ENCODE measurements around the gene HSD17B14. TPM values are rescaled to one million over a fixed set of nuclear protein-coding genes. Genes with fewer than 3 reads are reported as not detected.
"Not testable (repeated sequence)": the region's sequence is repeated elsewhere in the genome, so short reads cannot be mapped to it uniquely, and the experiment has no call there.

The HSD17B14 gene
- total and polyA plus RNA-seq, 4 donors = 13.7 to 18.9 (median 15.2) TPM

DNA sequence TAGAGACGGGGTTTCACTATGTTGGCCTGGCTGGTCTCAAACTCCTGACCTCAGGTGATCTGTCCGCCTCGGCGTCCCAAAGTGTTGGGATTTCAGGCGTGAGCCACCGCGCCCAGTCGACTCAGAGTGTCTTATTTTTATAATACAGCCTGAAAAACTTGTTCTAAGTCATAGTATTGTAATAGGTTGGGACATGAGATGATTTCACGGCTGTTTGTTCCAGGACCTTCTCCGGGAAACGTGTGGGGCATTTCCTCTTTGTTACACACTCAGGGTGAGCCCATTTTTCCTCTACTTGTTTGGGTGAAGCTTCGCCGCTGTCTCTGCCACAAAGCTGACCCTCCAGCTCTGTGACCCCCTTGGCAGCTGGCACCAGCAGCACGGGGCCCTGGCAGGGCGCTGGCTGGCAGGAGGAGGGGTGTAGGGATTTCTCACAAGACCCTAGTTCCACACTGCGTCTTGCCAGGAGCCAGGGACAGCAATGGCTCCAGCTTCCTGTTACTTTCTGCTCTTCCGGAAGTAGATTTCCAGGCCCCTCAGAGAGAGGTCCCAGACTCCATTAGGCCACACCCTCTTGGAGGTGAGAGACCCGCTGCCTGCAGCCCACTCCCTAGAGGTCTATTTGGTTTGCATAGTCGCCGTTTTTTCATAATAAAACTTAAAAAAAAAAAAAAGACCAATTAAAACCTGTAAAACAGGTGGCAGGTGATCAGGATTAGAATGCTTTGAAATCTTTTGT lies 65.4 kb downstream of the HSD17B14 start:
- Histone ChIP-seq H3K4me3 (ENCODE audit: low read length in 2 of 2) (no peak overlapping the region), H3K36me3 (ENCODE audit: control insufficient read depth in 1 of 2, insufficient read depth in 2 of 2, low read length in 1 of 2) (no peaks in the 10 kb centered on the region), H3K27me3 (ENCODE audit: control insufficient read depth in 1 of 2, insufficient read depth in 2 of 2, low read length in 1 of 2) (no peaks in the 10 kb centered on the region), H3K9me3 (ENCODE audit: control insufficient read depth, low read length) (no peaks in the 10 kb centered on the region), H3K27ac (ENCODE audit: low read depth in 1 of 2, low read length in 2 of 2) (no peak overlapping the region), H3K4me1 (ENCODE audit: control insufficient read depth in 1 of 2, insufficient read depth in 2 of 2, low read length in 2 of 2) (no peaks in the 10 kb centered on the region)
- WGBS, 2 donors = 77 to 78% methylated on average over 20 of the region's 20 CpGs
- intact Hi-C loops (cut with DNase I) = no loop called here
- ATAC-seq (ENCODE audit: low FRiP score) (no peak), DNase-seq (no peak)

DNA sequence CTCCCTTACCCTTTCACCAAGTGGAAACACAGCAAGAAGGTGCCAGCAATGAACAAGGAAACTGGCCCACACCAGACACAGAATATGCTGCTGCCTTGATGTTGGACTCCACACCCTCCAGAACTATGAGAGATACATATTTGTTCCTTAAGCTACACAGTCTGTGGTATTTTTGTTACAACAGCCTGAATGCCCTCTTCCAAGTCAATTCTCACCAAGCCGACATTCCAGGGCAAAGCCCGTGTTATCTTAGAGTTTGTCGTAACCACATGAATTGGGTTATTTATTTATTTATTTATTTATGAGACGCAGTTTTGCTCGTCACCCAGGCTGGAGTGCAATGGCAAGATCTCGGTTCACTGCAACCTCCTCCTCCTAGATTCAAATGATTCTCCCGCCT lies 66.0 kb downstream of the HSD17B14 start:
- H3K36me3 ChIP-seq (ENCODE audit: control insufficient read depth in 1 of 2, insufficient read depth in 2 of 2, low read length in 1 of 2) = no peaks in the 10 kb centered on the region
- no peaks in the 10 kb centered on the region for H3K9me3 ChIP-seq (ENCODE audit: control insufficient read depth, low read length)
- ATAC-seq (ENCODE audit: low FRiP score) (no peak), DNase-seq (no peak)
- no peaks in the 10 kb centered on the region for H3K27me3 ChIP-seq (ENCODE audit: control insufficient read depth in 1 of 2, insufficient read depth in 2 of 2, low read length in 1 of 2)
- no peak overlapping the region for H3K27ac ChIP-seq (ENCODE audit: low read depth in 1 of 2, low read length in 2 of 2)
- H3K4me3 ChIP-seq (ENCODE audit: low read length in 2 of 2) = no peak overlapping the region
- no peaks in the 10 kb centered on the region for H3K4me1 ChIP-seq (ENCODE audit: control insufficient read depth in 1 of 2, insufficient read depth in 2 of 2, low read length in 2 of 2)
- intact Hi-C loops (cut with DNase I) = no loop called here
- 60 to 70% methylated on average over 7 of the region's 7 CpGs for WGBS, 2 donors

- Histone ChIP-seq H3K4me3 (ENCODE audit: low read length in 2 of 2) (no peak overlapping the region), H3K9me3 (ENCODE audit: control insufficient read depth, low read length) (no peaks in the 10 kb centered on the region), H3K4me1 (ENCODE audit: control insufficient read depth in 1 of 2, insufficient read depth in 2 of 2, low read length in 2 of 2) (no peaks in the 10 kb centered on the region), H3K36me3 (ENCODE audit: control insufficient read depth in 1 of 2, insufficient read depth in 2 of 2, low read length in 1 of 2) (no peaks in the 10 kb centered on the region), H3K27ac (ENCODE audit: low read depth in 1 of 2, low read length in 2 of 2) (no peak overlapping the region), H3K27me3 (ENCODE audit: control insufficient read depth in 1 of 2, insufficient read depth in 2 of 2, low read length in 1 of 2) (no peaks in the 10 kb centered on the region)
- no peak for ATAC-seq (ENCODE audit: low FRiP score)
- intact Hi-C loops (cut with DNase I) = no loop called here
- no peak for DNase-seq
- WGBS, 2 donors = 83% methylated on average over 11 of the region's 11 CpGs
Measured at GRCh38 chr19:48768994-48769713, 67.1 kb downstream of the HSD17B14 start.

DNA sequence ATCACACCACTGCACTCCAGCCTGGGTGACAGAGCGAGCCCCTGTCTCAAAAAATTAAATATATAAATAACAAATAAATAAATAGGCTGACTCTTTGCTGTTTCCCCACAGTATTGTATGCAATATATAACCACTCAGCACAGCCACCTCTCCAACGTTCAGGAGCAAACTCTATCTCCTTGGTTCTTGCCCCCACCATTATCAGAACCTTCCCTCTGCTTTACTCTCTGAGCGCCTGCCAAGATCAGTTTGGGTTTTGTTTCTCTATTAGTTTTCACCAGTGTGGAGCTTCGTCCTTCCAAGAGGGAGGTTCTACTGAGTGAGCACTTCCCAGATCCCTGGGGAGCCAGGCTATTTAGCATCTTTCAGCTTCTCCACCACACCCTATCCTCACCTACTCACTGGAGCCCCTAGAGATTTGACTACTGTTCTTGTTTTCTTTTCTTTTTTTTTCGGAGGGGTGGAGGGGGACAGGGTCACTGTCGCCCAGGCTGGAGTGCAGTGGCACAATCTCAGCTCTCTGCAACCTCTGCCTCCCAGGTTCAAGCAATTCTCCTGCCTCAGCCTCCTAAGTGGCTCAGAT lies 68.0 kb downstream of the HSD17B14 start:
- H3K27me3 ChIP-seq (ENCODE audit: control insufficient read depth in 1 of 2, insufficient read depth in 2 of 2, low read length in 1 of 2); H3K27ac ChIP-seq (ENCODE audit: low read depth in 1 of 2, low read length in 2 of 2); H3K9me3 ChIP-seq (ENCODE audit: control insufficient read depth, low read length); DNase-seq; H3K36me3 ChIP-seq (ENCODE audit: control insufficient read depth in 1 of 2, insufficient read depth in 2 of 2, low read length in 1 of 2); ATAC-seq (ENCODE audit: low FRiP score); H3K4me3 ChIP-seq (ENCODE audit: low read length in 2 of 2); intact Hi-C loops (cut with DNase I); H3K4me1 ChIP-seq (ENCODE audit: control insufficient read depth in 1 of 2, insufficient read depth in 2 of 2, low read length in 2 of 2): not testable (repeated sequence)
- 37 to 39% methylated on average over 6 of the region's 6 CpGs for WGBS, 2 donors

GRCh38 chr19:48765816-48766215 lies 70.5 kb downstream of the HSD17B14 start:
- H3K27me3 ChIP-seq (ENCODE audit: control insufficient read depth in 1 of 2, insufficient read depth in 2 of 2, low read length in 1 of 2); ATAC-seq (ENCODE audit: low FRiP score); H3K36me3 ChIP-seq (ENCODE audit: control insufficient read depth in 1 of 2, insufficient read depth in 2 of 2, low read length in 1 of 2); H3K27ac ChIP-seq (ENCODE audit: low read depth in 1 of 2, low read length in 2 of 2); H3K9me3 ChIP-seq (ENCODE audit: control insufficient read depth, low read length); H3K4me3 ChIP-seq (ENCODE audit: low read length in 2 of 2); intact Hi-C loops (cut with DNase I); DNase-seq; H3K4me1 ChIP-seq (ENCODE audit: control insufficient read depth in 1 of 2, insufficient read depth in 2 of 2, low read length in 2 of 2): not testable (repeated sequence)
- WGBS, 2 donors = 22 to 24% methylated on average over 4 to 5 of the region's 5 CpGs

Other genes with a start within 250 kb of the HSD17B14 start
Only the 30 nearest of the 33 such genes appear.
- gene FAM83E, start 221.4 kb downstream of the HSD17B14 start, total RNA-seq = under 1 TPM in 1 of 2 donors, not detected in 1; 0.45 TPM
- 10 to 100 TPM in 1 of 2 donors, under 1 TPM in 1; 0.74 to 12.3 TPM for gene FAM83E, start 221.4 kb downstream of the HSD17B14 start, polyA plus RNA-seq
- 100 to 1,000 TPM; 900 to 909 TPM for gene RPL18, start 217.3 kb downstream of the HSD17B14 start, total RNA-seq
- 1,000 to 10,000 TPM; 2,172 to 2,376 TPM for gene RPL18, start 217.3 kb downstream of the HSD17B14 start, polyA plus RNA-seq
- 10 to 100 TPM; 14.6 to 17.9 TPM for gene SPHK2, start 217.0 kb downstream of the HSD17B14 start, total RNA-seq
- 10 to 100 TPM; 21.5 to 25.4 TPM for gene SPHK2, start 217.0 kb downstream of the HSD17B14 start, polyA plus RNA-seq
- 10 to 100 TPM in 1 of 2 donors, 1 to 10 TPM in 1; 1.5 to 10.7 TPM for gene DBP, start 199.1 kb downstream of the HSD17B14 start, total RNA-seq
- 1 to 10 TPM; 5.3 to 6.8 TPM for gene DBP, start 199.1 kb downstream of the HSD17B14 start, polyA plus RNA-seq
- gene CA11, start 190.3 kb downstream of the HSD17B14 start, total RNA-seq = 10 to 100 TPM in 1 of 2 donors, 1 to 10 TPM in 1; 6.4 to 12.0 TPM
- gene CA11, start 190.3 kb downstream of the HSD17B14 start, polyA plus RNA-seq = 10 to 100 TPM; 13.9 to 59.5 TPM
- under 1 TPM; 0.52 to 0.96 TPM for gene NTN5, start 163.5 kb downstream of the HSD17B14 start, total RNA-seq
- 1 to 10 TPM in 1 of 2 donors, not detected in 1; 2.0 TPM for gene NTN5, start 163.5 kb downstream of the HSD17B14 start, polyA plus RNA-seq
- not detected for gene FUT2, start 140.5 kb downstream of the HSD17B14 start, total RNA-seq
- gene FUT2, start 140.5 kb downstream of the HSD17B14 start, polyA plus RNA-seq = 1 to 10 TPM in 1 of 2 donors, not detected in 1; 2.8 TPM
- 1 to 10 TPM in 1 of 2 donors, under 1 TPM in 1; 0.58 to 3.7 TPM for gene MAMSTR, start 116.8 kb downstream of the HSD17B14 start, total RNA-seq
- 1 to 10 TPM in 1 of 2 donors, under 1 TPM in 1; 1.00 to 3.3 TPM for gene MAMSTR, start 116.8 kb downstream of the HSD17B14 start, polyA plus RNA-seq
- 10 to 100 TPM; 15.4 to 31.2 TPM for gene RASIP1, start 95.9 kb downstream of the HSD17B14 start, total RNA-seq
- 1 to 10 TPM; 1.8 to 3.4 TPM for gene RASIP1, start 95.9 kb downstream of the HSD17B14 start, polyA plus RNA-seq
- gene IZUMO1, start 89.6 kb downstream of the HSD17B14 start, total RNA-seq = 1 to 10 TPM in 1 of 2 donors, under 1 TPM in 1; 0.66 to 1.6 TPM
- gene IZUMO1, start 89.6 kb downstream of the HSD17B14 start, polyA plus RNA-seq = under 1 TPM in 1 of 2 donors, not detected in 1; 0.10 TPM
- 1 to 10 TPM; 2.3 to 4.4 TPM for gene FUT1, start 83.8 kb downstream of the HSD17B14 start, total RNA-seq
- under 1 TPM in 1 of 2 donors, not detected in 1; 0.05 TPM for gene FUT1, start 83.8 kb downstream of the HSD17B14 start, polyA plus RNA-seq
- gene FGF21, start 81.0 kb downstream of the HSD17B14 start, total RNA-seq = not detected
- gene FGF21, start 81.0 kb downstream of the HSD17B14 start, polyA plus RNA-seq = not detected
- gene BCAT2, start 25.5 kb downstream of the HSD17B14 start, total RNA-seq = 10 to 100 TPM; 22.4 to 29.5 TPM
- gene BCAT2, start 25.5 kb downstream of the HSD17B14 start, polyA plus RNA-seq = 10 to 100 TPM; 22.5 to 61.6 TPM
- 10 to 100 TPM; 94.9 to 97.2 TPM for gene PLEKHA4, start 32.1 kb upstream of the HSD17B14 start, total RNA-seq
- 100 to 1,000 TPM; 193 to 223 TPM for gene PLEKHA4, start 32.1 kb upstream of the HSD17B14 start, polyA plus RNA-seq
- 100 to 1,000 TPM in 1 of 2 donors, 10 to 100 TPM in 1; 57.2 to 182 TPM for gene PPP1R15A, start 35.9 kb upstream of the HSD17B14 start, total RNA-seq
- gene PPP1R15A, start 35.9 kb upstream of the HSD17B14 start, polyA plus RNA-seq = 10 to 100 TPM; 64.9 to 95.4 TPM
- gene TULP2, start 62.3 kb upstream of the HSD17B14 start, total RNA-seq = 1 to 10 TPM in 1 of 2 donors, under 1 TPM in 1; 0.84 to 1.3 TPM
- gene TULP2, start 62.3 kb upstream of the HSD17B14 start, polyA plus RNA-seq = not detected
- gene NUCB1, start 63.8 kb upstream of the HSD17B14 start, total RNA-seq = 100 to 1,000 TPM; 276 to 380 TPM
- gene NUCB1, start 63.8 kb upstream of the HSD17B14 start, polyA plus RNA-seq = 100 to 1,000 TPM in 1 of 2 donors, 10 to 100 TPM in 1; 82.9 to 375 TPM
- under 1 TPM in 1 of 2 donors, not detected in 1; 0.84 TPM for gene DHDH, start 97.2 kb upstream of the HSD17B14 start, total RNA-seq
- gene DHDH, start 97.2 kb upstream of the HSD17B14 start, polyA plus RNA-seq = 1 to 10 TPM in 1 of 2 donors, not detected in 1; 1.3 TPM
- 10 to 100 TPM; 69.6 to 79.9 TPM for gene BAX, start 118.4 kb upstream of the HSD17B14 start, total RNA-seq
- gene BAX, start 118.4 kb upstream of the HSD17B14 start, polyA plus RNA-seq = 10 to 100 TPM; 81.4 to 83.9 TPM
- gene FTL, start 128.8 kb upstream of the HSD17B14 start, total RNA-seq = 1,000 to 10,000 TPM; 3,184 to 3,823 TPM
- gene FTL, start 128.8 kb upstream of the HSD17B14 start, polyA plus RNA-seq = over 10,000 TPM in 1 of 2 donors, 1,000 to 10,000 TPM in 1; 6,798 to 17,889 TPM
- gene GYS1, start 156.8 kb upstream of the HSD17B14 start, total RNA-seq = 10 to 100 TPM; 47.5 to 61.9 TPM
- gene GYS1, start 156.8 kb upstream of the HSD17B14 start, polyA plus RNA-seq = 10 to 100 TPM; 21.5 to 31.7 TPM
- 10 to 100 TPM; 28.9 to 42.1 TPM for gene RUVBL2, start 157.4 kb upstream of the HSD17B14 start, total RNA-seq
- 10 to 100 TPM; 34.6 to 62.2 TPM for gene RUVBL2, start 157.4 kb upstream of the HSD17B14 start, polyA plus RNA-seq
- gene LHB, start 180.6 kb upstream of the HSD17B14 start, total RNA-seq = under 1 TPM in 1 of 2 donors, not detected in 1; 0.84 TPM
- 1 to 10 TPM; 1.8 to 2.2 TPM for gene LHB, start 180.6 kb upstream of the HSD17B14 start, polyA plus RNA-seq
- not detected for gene CGB3, start 187.8 kb upstream of the HSD17B14 start, total RNA-seq
- gene CGB3, start 187.8 kb upstream of the HSD17B14 start, polyA plus RNA-seq = not detected
- not detected for gene CGB2, start 195.4 kb upstream of the HSD17B14 start, total RNA-seq
- gene CGB2, start 195.4 kb upstream of the HSD17B14 start, polyA plus RNA-seq = 1 to 10 TPM in 1 of 2 donors, not detected in 1; 1.1 TPM
- gene CGB1, start 200.4 kb upstream of the HSD17B14 start, total RNA-seq = not detected
- not detected for gene CGB1, start 200.4 kb upstream of the HSD17B14 start, polyA plus RNA-seq
- not detected for gene CGB5, start 207.4 kb upstream of the HSD17B14 start, total RNA-seq
- not detected for gene CGB5, start 207.4 kb upstream of the HSD17B14 start, polyA plus RNA-seq
- not detected for gene CGB8, start 212.6 kb upstream of the HSD17B14 start, total RNA-seq
- gene CGB8, start 212.6 kb upstream of the HSD17B14 start, polyA plus RNA-seq = not detected
- gene CGB7, start 221.3 kb upstream of the HSD17B14 start, total RNA-seq = not detected
- gene CGB7, start 221.3 kb upstream of the HSD17B14 start, polyA plus RNA-seq = not detected
- not detected for gene NTF4, start 228.3 kb upstream of the HSD17B14 start, total RNA-seq
- gene NTF4, start 228.3 kb upstream of the HSD17B14 start, polyA plus RNA-seq = not detected